Heart right ventricle (tissue), 16 donors: ENCODE data around the gene VDAC2. TPM values are rescaled to one million over a fixed set of nuclear protein-coding genes. Genes with fewer than 3 reads are reported as not detected.

Experiments
- ATAC-seq, 8 donors: fragments of 200-7000 bp; cut with Tn5 transposase; one replicate each; pipeline ENCODE4 v1.9.1; 2020; ENCODE audit warnings: mild to moderate bottlenecking in 8 of 8, moderate library complexity in 8 of 8, moderate number of reproducible peaks in 1 of 8
- DNase-seq, 2 donors: peaks; one replicate each; pipeline ENCODE4 v3.0.0-alpha.2; 2020
- H3K27ac ChIP-seq, 10 donors: fragments of 200-600 bp; sonication (generic) in 2 of 10; one replicate each; pipeline versions ENCODE4 v1.5.0 to v1.8.0; 2020 to 2022; ENCODE audit warnings: mild to moderate bottlenecking in 3 of 10
- H3K27me3 ChIP-seq, 7 donors: fragments of 200-600 bp; one replicate each; pipeline ENCODE4 v1.8.0; 2021 to 2022; ENCODE audit warnings: mild to moderate bottlenecking in 2 of 7
- H3K36me3 ChIP-seq, 9 donors: fragments of 200-600 bp; sonication (generic) in 1 of 9; one replicate each; pipeline versions ENCODE4 v1.5.0 to v1.8.0; 2020 to 2022; ENCODE audit warnings: mild to moderate bottlenecking in 2 of 9
- H3K4me1 ChIP-seq, 9 donors: fragments of 200-600 bp; sonication (generic) in 1 of 9; one replicate each; pipeline versions ENCODE4 v1.5.0 to v1.8.0; 2020 to 2022; ENCODE audit warnings: mild to moderate bottlenecking in 4 of 9
- H3K4me3 ChIP-seq, 10 donors: fragments of 200-600 bp; sonication (generic) in 2 of 10; one replicate each; pipeline versions ENCODE4 v1.5.0 to v1.8.0; 2020 to 2022; ENCODE audit warnings: mild to moderate bottlenecking in 7 of 10, moderate library complexity in 2 of 10
- H3K9me3 ChIP-seq, 11 donors: fragments of 200-600 bp in 10 of 11; sonication (generic) in 2 of 11; one replicate each; pipeline versions ENCODE4 v1.5.0 to v1.8.0; 2013 to 2022; ENCODE audit warnings: mild to moderate bottlenecking in 2 of 11, control low read depth in 1 of 11, moderate library complexity in 1 of 11
- CTCF ChIP-seq, 9 donors: fragments of 200-600 bp; sonication (generic) in 2 of 9; IDR thresholded peaks; one replicate each; pipeline versions ENCODE4 v1.5.0 to v1.8.0; 2021 to 2022; ENCODE audit warnings: antibody characterized with exemption in 9 of 9, mild to moderate bottlenecking in 5 of 9, moderate library complexity in 1 of 9
- WGBS, 2 donors: extraction: QIAGEN DNeasy Blood & Tissue Kit; methylation state at CpG; one replicate each; pipeline ENCODE4 v1.1.7; 2013; ENCODE audit warnings: inconsistent platforms in 1 of 2; 5-methylcytosine and 5-hydroxymethylcytosine counted together
- intact Hi-C, 10 donors: fragments of 100-400 bp; cut with DNase I; formaldehyde crosslinking; loops; one replicate each; pipeline versions ENCODE4 v1.11.1 to v1.14.2; 2022
- polyA plus RNA-seq, 2 donors: library from polyadenylated mRNA; stranded (reverse); fragments of 200-250 nt; gene quantifications; one replicate each; pipeline ENCODE4 v1.2.3, GENCODE V29; 2013
- total RNA-seq, 10 donors: library from RNA; stranded (reverse); fragmentation: NEBNext Ultra II Directional in 3 of 10; extraction: Animal tissue kit (Norgen Biotek cat#: 25700) in 3 of 10; gene quantifications; one replicate each; pipeline versions ENCODE4 v1.2.1 to v1.2.4, GENCODE V29; 2021 to 2023
- donor health status: Arrhythmogenic right ventricular cardiomyopathy.
- donor health status: ischemic (EF 13 %, LVEDD 7.1; RV severe dilation, severe dysfunction).
- donor health status: healthy with polysubstance abuse.
- donor health status: DM: no; HTN: yes; CAD: no.
- donor health status: DM: no; HTN: no; CAD: no.
- donor health status: ischemic (EF 25% LVEDD 6.9; RV normal size, moderate dysfunction).
- donor health status: ischemic (EF 25% LVEDD 5.7; RV mildly dilated, moderate dysfunction).
- donor health status: healthy.
- donor health status: DM: yes; HTN: yes; CAD: no.
- donor health status: Ischemic cardiomyopathy.
- donor health status: ischemic (EF 35%, LVEDD 5.7; RV mildly dilated, moderate dysfunction).
- donor health status: nonischemic (EF 11% LVEDD 7.7; RV severe dilation, severe dysfunction).
- donor health status: DM: yes; HTN: yes; CAD: no.
- donor health status: PGD.
- donor health status: ischemic (EF 29% LVEDD 5.4; RV normal size, mild dysfunction).
- donor health status: nonischemic (EF 23%, LVEDD 6.1; RV moderate dilation, normal function).

Gene VDAC2
- total and polyA plus RNA-seq, 12 donors = 193 to 606 (median 484) TPM

DNA sequence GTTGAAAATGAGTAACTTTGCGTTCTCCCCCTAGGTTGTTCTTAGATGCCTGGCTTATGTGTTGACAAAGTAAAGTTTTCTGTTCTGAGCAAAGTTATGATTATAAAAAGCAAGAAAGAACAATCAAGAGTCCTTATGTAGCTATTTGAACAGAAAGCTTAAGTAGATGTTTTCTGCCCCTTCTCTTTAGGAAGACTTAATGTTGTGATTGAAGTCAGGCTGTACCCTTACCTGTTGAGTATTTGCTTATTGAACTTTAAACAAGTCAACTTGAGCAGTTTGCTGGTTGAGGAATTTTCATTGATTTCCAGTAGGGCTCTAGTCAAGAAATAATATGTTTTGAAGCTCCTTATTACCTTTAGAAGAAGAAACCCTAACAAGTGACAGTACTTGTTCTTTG, 33.9 kb upstream of the VDAC2 start:
- ATAC-seq (no peak), DNase-seq (no peak)
- H3K4me1 ChIP-seq = peaks cover 0 to 27% (median 20%) of the 10 kb centered on the region in 9 donors
- intact Hi-C loops = loop anchor here in 1 of 10 donors (10.0 kb wide), 1 partner anchor 62 kb away; the partner anchor contains the start of gene SAMD8
- 99 to 100% methylated on average over 1 of the region's 1 CpG for WGBS, 2 donors
- H3K9me3 ChIP-seq = no peaks in the 10 kb centered on the region
- H3K36me3 ChIP-seq = peaks cover 0 to 76% (median 6%) of the 10 kb centered on the region in 9 donors
- no peak for TF ChIP-seq CTCF (IDR thresholded peaks at IDR 0.05)
- H3K27ac ChIP-seq = no peak overlapping the region
- no peak overlapping the region for H3K4me3 ChIP-seq
- H3K27me3 ChIP-seq = no peaks in the 10 kb centered on the region

DNA sequence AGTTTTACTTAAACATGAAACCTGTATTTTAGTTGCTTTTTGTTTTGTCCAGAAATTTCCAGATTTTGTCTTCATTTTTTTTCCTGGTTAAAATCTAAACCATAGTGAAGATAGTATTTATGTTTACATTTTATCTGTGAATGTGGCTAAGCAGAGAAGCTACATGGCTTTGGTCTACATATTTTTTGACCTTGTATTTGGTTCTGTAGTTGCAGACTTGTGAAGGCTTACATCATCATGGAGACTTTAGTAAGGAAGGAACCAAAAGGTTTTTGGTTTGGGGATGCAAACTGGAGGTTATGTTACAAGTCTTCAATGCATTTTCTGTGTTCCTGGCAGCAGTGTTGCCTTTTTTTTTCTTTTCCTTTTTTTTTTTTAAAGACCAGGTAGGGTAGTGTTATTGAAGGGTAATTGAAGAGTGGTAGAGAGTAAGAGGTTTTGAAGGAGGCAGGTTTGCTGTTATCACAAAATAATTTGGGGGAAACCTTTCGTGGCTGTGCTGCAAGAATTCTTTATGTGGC, 30.9 kb upstream of the VDAC2 start:
- ATAC-seq (no peak), DNase-seq (no peak)
- Histone ChIP-seq H3K27ac (peak overlapping the region in 7 of 10 donors; percentile 31 to 77 (median 54)), H3K9me3 (no peaks in the 10 kb centered on the region), H3K27me3 (no peaks in the 10 kb centered on the region), H3K4me3 (no peak overlapping the region), H3K36me3 (peaks cover 0 to 61% (median 6%) of the 10 kb centered on the region in 9 donors), H3K4me1 (peaks cover 0 to 27% (median 20%) of the 10 kb centered on the region in 9 donors)
- no peak for TF ChIP-seq CTCF (IDR thresholded peaks at IDR 0.05)
- WGBS, 2 donors = 91 to 100% methylated on average over 1 of the region's 1 CpG
- intact Hi-C loops = loop anchor here in 3 of 10 donors (10.0 kb wide), 1 partner anchor 65 kb away; the partner anchor contains the start of gene SAMD8 (in 3 of the 3)

DNA sequence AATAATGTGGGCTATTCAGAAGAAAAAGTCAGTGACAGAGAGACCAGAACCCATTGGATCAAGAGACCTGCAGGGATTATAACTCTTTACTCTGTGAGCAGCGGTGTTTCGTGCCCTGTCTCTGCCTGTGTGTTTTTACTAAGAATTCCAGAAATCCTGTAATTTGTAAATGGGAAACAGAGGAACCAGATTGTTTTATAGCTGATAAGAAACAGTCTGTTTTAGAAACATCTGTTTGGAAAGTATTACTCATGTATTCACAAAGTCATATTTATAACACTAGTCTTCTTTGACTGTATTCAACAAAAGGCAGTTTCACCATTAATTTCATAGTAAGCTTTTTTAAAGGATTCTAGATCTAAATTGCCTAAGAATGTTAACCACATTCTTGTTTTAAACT, 30.0 kb upstream of the VDAC2 start:
- WGBS, 2 donors = 63 to 76% methylated on average over 2 of the region's 2 CpGs
- TF ChIP-seq CTCF (IDR thresholded peaks at IDR 0.05) = no peak
- peak overlapping the region in 8 of 10 donors; percentile 10 to 77 (median 51) for H3K27ac ChIP-seq
- no peaks in the 10 kb centered on the region for H3K27me3 ChIP-seq
- peaks cover 0 to 52% (median 6%) of the 10 kb centered on the region in 9 donors for H3K36me3 ChIP-seq
- no peak overlapping the region for H3K4me3 ChIP-seq
- no peaks in the 10 kb centered on the region for H3K9me3 ChIP-seq
- peaks cover 0 to 27% (median 22%) of the 10 kb centered on the region in 9 donors for H3K4me1 ChIP-seq
- DNase-seq (no peak), ATAC-seq (peak in 7 of 8 donors; percentile 28 to 72 (median 47))
- intact Hi-C loops = loop anchor here in 2 of 10 donors (10.0 kb wide), 1 partner anchor 66 kb away; the partner anchor contains the start of gene SAMD8 (in 2 of the 2)

DNA sequence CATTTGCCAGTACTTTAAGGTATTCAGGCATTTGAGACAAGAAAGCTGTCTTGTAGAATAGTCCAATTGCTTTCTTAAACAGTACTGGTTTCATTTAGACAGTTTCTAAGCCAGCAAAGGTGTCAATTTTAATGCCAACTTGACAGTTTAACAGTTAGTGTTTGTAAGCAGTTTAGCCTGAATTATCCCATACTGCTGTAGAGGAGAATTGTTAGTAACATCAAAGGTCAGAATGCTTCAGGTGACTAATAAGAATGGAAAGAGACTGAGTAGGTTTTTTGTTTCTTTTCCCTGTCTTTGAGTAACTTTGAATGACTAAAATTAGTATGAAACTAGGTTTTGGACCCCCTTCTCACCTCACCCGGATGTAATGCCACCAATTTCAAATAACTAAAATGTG, 29.5 kb upstream of the VDAC2 start:
- DNase-seq (no peak), ATAC-seq (no peak)
- Histone ChIP-seq H3K36me3 (peaks cover 0 to 47% (median 3%) of the 10 kb centered on the region in 9 donors), H3K27me3 (no peaks in the 10 kb centered on the region), H3K4me3 (no peak overlapping the region), H3K4me1 (peaks cover 0 to 29% (median 22%) of the 10 kb centered on the region in 9 donors), H3K9me3 (no peaks in the 10 kb centered on the region), H3K27ac (peak overlapping the region in 8 of 10 donors; percentile 10 to 77 (median 51))
- intact Hi-C loops = loop anchor here in 2 of 10 donors (10.0 kb wide), 1 partner anchor 66 kb away; the partner anchor contains the start of gene SAMD8 (in 2 of the 2)
- TF ChIP-seq CTCF (IDR thresholded peaks at IDR 0.05) = no peak
- 85 to 95% methylated on average over 1 of the region's 1 CpG for WGBS, 2 donors
